Left ventricle myocardium inferior (tissue), 1 donor: ENCODE data around the gene MCC. TPM values are rescaled to one million over a fixed set of nuclear protein-coding genes. Genes with fewer than 3 reads are reported as not detected.

Experiments used
- DNase-seq: peaks from one replicate; pipeline ENCODE4 v3.0.0-alpha.2; 2020
- H3K27ac ChIP-seq: fragments of 200-600 bp; replicated peaks from 2 replicates; pipeline ENCODE4 v1.8.0; 2021
- H3K27me3 ChIP-seq: fragments of 200-600 bp; 2 replicates; pipeline ENCODE4 v1.8.0; 2021; ENCODE audit warnings: low read depth
- H3K36me3 ChIP-seq: fragments of 200-600 bp; 2 replicates; pipeline ENCODE4 v1.8.0; 2021
- H3K4me1 ChIP-seq: fragments of 200-600 bp; 2 replicates; pipeline ENCODE4 v1.8.0; 2021
- H3K4me3 ChIP-seq: fragments of 200-600 bp; 2 replicates; pipeline ENCODE4 v1.8.0; 2021; ENCODE audit warnings: mild to moderate bottlenecking, moderate library complexity
- H3K9me3 ChIP-seq: fragments of 200-600 bp; replicated peaks from 2 replicates; pipeline ENCODE4 v1.8.0; 2021
- intact Hi-C: fragments of 100-400 bp; cut with micrococcal nuclease; formaldehyde crosslinking; loops from one replicate; pipeline ENCODE4 v1.11.0; 2022
- total RNA-seq: library from RNA; stranded (reverse); fragmentation: NEBNext Ultra II Directional; extraction: Animal tissue kit (Norgen Biotek cat#: 25700); gene quantifications from one replicate; pipeline ENCODE4 v1.2.1, GENCODE V29; 2021
- TF ChIP-seq, protein P1 (sequence below): fragments of 200-600 bp; IDR thresholded peaks from 2 replicates; pipeline ENCODE4 v1.8.0; 2021; ENCODE audit warnings: antibody characterized with exemption, mild to moderate bottlenecking, borderline replicate concordance
- donor health status: DM: no; HTN: yes; CAD: no; lungs with severe emphysema.

The MCC gene
- total RNA-seq, 1 donor from 2014 or later = 31.6 TPM

DNA sequence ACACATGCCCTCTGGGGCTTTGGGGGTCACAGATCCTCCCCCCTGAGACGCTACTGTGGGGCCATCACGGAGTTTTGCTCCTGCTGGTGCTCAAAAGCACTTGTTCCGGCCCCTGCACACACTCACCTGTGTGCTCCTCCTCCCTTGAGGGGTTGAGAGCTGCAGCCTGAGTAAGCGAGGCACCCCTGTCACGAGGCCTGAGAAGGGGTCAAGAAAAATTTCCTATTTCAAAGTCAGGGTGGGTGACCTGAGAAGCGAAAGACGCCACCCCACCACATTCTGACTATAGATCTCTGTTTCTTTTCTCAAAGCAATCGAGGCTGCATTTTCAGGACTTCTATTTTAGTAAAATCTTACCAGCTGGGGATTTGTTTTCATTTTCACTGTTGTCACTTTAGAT is 373.2 kb downstream of the MCC start:
- H3K9me3 ChIP-seq = peaks cover 9% of the 10 kb centered on the region
- H3K27ac ChIP-seq = no peak overlapping the region
- no peak for DNase-seq
- TF ChIP-seq, protein P1, sequence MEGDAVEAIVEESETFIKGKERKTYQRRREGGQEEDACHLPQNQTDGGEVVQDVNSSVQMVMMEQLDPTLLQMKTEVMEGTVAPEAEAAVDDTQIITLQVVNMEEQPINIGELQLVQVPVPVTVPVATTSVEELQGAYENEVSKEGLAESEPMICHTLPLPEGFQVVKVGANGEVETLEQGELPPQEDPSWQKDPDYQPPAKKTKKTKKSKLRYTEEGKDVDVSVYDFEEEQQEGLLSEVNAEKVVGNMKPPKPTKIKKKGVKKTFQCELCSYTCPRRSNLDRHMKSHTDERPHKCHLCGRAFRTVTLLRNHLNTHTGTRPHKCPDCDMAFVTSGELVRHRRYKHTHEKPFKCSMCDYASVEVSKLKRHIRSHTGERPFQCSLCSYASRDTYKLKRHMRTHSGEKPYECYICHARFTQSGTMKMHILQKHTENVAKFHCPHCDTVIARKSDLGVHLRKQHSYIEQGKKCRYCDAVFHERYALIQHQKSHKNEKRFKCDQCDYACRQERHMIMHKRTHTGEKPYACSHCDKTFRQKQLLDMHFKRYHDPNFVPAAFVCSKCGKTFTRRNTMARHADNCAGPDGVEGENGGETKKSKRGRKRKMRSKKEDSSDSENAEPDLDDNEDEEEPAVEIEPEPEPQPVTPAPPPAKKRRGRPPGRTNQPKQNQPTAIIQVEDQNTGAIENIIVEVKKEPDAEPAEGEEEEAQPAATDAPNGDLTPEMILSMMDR = no peak
- H3K4me1 ChIP-seq = peaks cover 63% of the 10 kb centered on the region
- no peaks in the 10 kb centered on the region for H3K27me3 ChIP-seq
- intact Hi-C loops = no loop called here
- no peak overlapping the region for H3K4me3 ChIP-seq
- peaks cover 22% of the 10 kb centered on the region for H3K36me3 ChIP-seq

DNA sequence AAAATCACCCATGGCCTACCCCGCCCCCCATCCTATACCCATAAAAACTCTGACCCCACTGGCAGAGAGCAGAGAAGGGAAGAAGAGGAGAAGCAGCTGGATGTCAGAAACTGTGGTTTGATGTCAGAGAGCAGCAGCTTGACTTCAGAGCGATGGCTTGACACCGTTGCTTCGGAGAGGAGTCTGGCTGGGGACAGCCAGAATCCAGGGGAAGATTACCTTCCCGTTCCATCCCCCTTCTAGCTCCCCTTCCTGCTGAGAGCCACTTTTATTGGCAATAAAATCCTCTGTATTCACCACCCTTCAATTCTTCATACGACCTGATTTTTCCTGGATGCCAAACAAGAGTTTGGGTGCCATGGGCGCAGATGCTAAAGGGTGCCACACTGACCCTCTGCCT is 373.7 kb downstream of the MCC start:
- H3K9me3 ChIP-seq = peaks cover 9% of the 10 kb centered on the region
- H3K27ac ChIP-seq = no peak overlapping the region
- TF ChIP-seq, protein P1 = no peak
- no peak for DNase-seq
- H3K4me1 ChIP-seq = peaks cover 58% of the 10 kb centered on the region
- peaks cover 22% of the 10 kb centered on the region for H3K36me3 ChIP-seq
- no peak overlapping the region for H3K4me3 ChIP-seq
- intact Hi-C loops = no loop called here
- no peaks in the 10 kb centered on the region for H3K27me3 ChIP-seq

DNA sequence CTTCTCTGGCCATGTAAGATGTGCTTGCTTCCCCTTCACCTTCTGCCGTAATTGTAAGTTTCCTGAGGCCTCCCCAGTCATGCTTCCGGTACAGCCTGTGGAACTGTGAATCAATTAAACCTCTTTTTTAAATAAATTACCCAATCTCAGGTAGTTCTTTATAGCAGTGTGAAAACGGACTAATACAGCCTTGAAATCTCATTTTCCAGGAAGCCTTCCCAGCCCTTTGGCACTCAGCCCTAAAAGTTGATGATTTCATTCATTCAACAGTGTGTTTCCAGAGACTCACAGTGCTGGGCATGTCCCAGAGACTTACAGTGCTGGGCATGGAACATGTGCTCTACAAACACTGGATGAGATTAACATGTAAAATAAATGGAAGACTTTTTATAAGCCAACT is 375.8 kb downstream of the MCC start:
- intact Hi-C loops = no loop called here
- H3K4me3 ChIP-seq = no peak overlapping the region
- peaks cover 22% of the 10 kb centered on the region for H3K36me3 ChIP-seq
- no peaks in the 10 kb centered on the region for H3K27me3 ChIP-seq
- peaks cover 9% of the 10 kb centered on the region for H3K9me3 ChIP-seq
- no peak for DNase-seq
- H3K4me1 ChIP-seq = peaks cover 42% of the 10 kb centered on the region
- TF ChIP-seq, protein P1 = no peak
- H3K27ac ChIP-seq = no peak overlapping the region

DNA sequence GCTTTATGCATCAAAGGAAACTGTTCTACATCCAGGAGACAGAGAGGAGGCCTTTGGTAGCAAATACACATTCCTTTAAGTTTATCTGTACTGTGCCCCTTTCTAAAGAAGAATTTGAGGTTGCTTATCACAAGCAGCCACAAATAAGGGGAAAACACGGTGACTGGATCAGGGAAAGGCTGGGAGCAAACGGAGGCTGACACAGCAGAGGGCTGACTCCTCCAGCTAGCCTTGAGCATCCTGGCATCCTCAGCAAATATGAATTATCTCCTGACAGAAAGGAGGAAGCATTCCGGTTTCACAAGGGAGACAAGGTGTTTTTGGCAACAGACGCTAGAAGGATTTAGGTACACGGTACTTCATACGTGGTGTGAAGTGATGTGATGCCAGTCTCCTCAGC is 378.1 kb downstream of the MCC start:
- TF ChIP-seq, protein P1 = no peak
- peaks cover 37% of the 10 kb centered on the region for H3K4me1 ChIP-seq
- H3K27ac ChIP-seq = no peak overlapping the region
- H3K4me3 ChIP-seq = no peak overlapping the region
- no peak for DNase-seq
- no peaks in the 10 kb centered on the region for H3K27me3 ChIP-seq
- H3K36me3 ChIP-seq = peaks cover 11% of the 10 kb centered on the region
- intact Hi-C loops = no loop called here
- peaks cover 8% of the 10 kb centered on the region for H3K9me3 ChIP-seq

DNA sequence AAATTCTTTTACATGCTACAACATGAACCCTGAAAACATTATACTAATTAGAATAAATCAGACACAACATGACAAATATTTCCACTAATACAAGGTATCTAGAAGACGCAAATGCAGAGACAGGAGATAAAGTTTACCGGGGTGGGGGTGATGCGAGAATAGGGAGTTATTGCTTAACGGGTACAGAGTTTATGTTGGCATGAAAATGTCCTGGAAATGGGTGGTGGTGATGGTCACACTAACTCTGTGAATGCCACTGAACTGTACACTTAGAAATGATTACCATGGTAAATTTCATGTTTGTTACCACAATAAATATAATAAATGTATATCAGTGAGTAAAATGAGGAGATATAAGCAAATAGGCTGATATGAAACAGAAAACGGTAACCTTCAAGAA is 378.9 kb downstream of the MCC start:
- peaks cover 37% of the 10 kb centered on the region for H3K4me1 ChIP-seq
- intact Hi-C loops = no loop called here
- no peak for DNase-seq
- no peaks in the 10 kb centered on the region for H3K27me3 ChIP-seq
- TF ChIP-seq, protein P1 = no peak
- no peak overlapping the region for H3K27ac ChIP-seq
- H3K4me3 ChIP-seq = no peak overlapping the region
- peaks cover under 1% of the 10 kb centered on the region for H3K9me3 ChIP-seq
- peaks cover 4% of the 10 kb centered on the region for H3K36me3 ChIP-seq

DNA sequence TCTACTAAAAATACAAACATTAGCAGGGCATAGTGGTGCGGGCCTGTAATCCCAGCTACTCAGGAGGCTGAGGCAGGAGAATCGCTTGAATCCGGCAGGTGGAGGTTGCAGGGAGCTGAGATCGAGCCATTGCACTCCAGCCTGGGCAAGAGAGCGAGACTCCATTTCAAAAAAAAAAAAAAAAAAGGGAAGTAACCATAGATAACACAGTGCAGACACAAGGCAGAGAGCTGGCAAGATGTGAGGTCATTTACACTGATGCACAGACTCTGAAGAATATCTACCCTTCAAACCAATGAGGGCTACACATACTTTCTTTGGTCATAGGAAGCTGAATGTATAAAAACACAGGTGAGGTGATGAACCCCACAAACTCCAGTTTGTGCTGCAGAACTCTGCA is 379.8 kb downstream of the MCC start:
- no peak overlapping the region for H3K27ac ChIP-seq
- H3K36me3 ChIP-seq = peaks cover 7% of the 10 kb centered on the region
- peaks cover 42% of the 10 kb centered on the region for H3K4me1 ChIP-seq
- no peak for DNase-seq
- intact Hi-C loops = no loop called here
- H3K9me3 ChIP-seq = no peaks in the 10 kb centered on the region
- TF ChIP-seq, protein P1 = no peak
- H3K4me3 ChIP-seq = no peak overlapping the region
- no peaks in the 10 kb centered on the region for H3K27me3 ChIP-seq
